GM08714 (cell line): ENCODE data around the gene SELENBP1.

Experiments used
- H3K4me3 ChIP-seq: fragments of 200-500 bp; sonication (Bioruptor generic); 2 replicates; pipeline ENCODE4 v1.5.1; 2014; ENCODE audit warnings: mild to moderate bottlenecking, low read length, inconsistent platforms
- ZNF274 ChIP-seq: IDR thresholded peaks from 2 replicates; pipeline ENCODE4 v1.6.1; 2012; ENCODE audit warnings: mild to moderate bottlenecking, low read depth, low read length

SELENBP1 gene

GRCh38 chr1:151318975-151319374 lies 53.5 kb downstream of the SELENBP1 start:
- no peak overlapping the region for H3K4me3 ChIP-seq
- TF ChIP-seq ZNF274: no peak

GRCh38 chr1:151315565-151316235 lies 56.8 kb downstream of the SELENBP1 start:
- H3K4me3 ChIP-seq: no peak overlapping the region
- no peak for TF ChIP-seq ZNF274
